K562 (cell line): Measurements from ENCODE around the gene EYA3. TPM values are rescaled to one million over a fixed set of nuclear protein-coding genes. Genes with fewer than 3 reads are reported as not detected.
A peak's percentile ranks its signal among the peaks of the same experiment; 100 is the strongest.

Experiments used
- ATAC-seq: fragments of 200-7000 bp; cut with Tn5 transposase; 3 replicates; pipeline ENCODE4 v1.9.1; 2020; ENCODE audit warnings: moderate library complexity
- BruUV-seq: library from RNA; stranded (reverse); fragments of 400-500 nt; replicated peaks from 2 replicates; lab custom pipeline; 2021; lab: Mats Ljungman, UMichigan
- CTCF ChIA-PET: fragments of 300-600 bp; formaldehyde crosslinking; extraction: SDS; loops from one replicate; lab custom pipeline; 2021; ENCODE audit warnings: low intra/inter-chr PET ratio; lab: Yijun Ruan, JAX
- POLR2A ChIA-PET: fragments of 300-600, 350-650 bp; sonication (Branson Sonifier 250); formaldehyde crosslinking; extraction: SDS; loops from one replicate; lab custom pipeline; 2021; ENCODE audit warnings: antibody characterized with exemption, inconsistent platforms; lab: Yijun Ruan, JAX
- DNase-seq, 4 experiments: peaks; one replicate each; pipeline versions ENCODE4 v3.0.0 to v3.0.0-alpha.2; 2011 to 2018; ENCODE audit warnings: low spot score in 3 of 4, mixed read lengths in 3 of 4; ENCODE audit errors: extremely low read depth in 1 of 4
- FAIRE-seq: peaks from 2 replicates; lab custom pipeline; 2011; peaks lifted over from hg19 to GRCh38; lab: Jason Lieb, UNC
- H2AFZ ChIP-seq: 2 replicates; pipeline ENCODE4 v1.6.0; 2011; ENCODE audit warnings: low read depth, low read length, control low read depth, inconsistent platforms
- H3K27ac ChIP-seq: fragments of 200-600 bp; 3 replicates; pipeline ENCODE4 v1.8.0; 2011; ENCODE audit warnings: low read depth, mild to moderate bottlenecking, control low read depth, inconsistent platforms, low read length, moderate library complexity, mixed read lengths; ENCODE audit errors: extremely low read depth
- H3K27me3 ChIP-seq, 2 experiments: fragments of 300-600 bp in 1 of 2; 2 replicates in 1 of 2; 3 replicates in 1 of 2; pipeline versions ENCODE4 v1.6.0 to v1.8.0; 2011; ENCODE audit warnings: inconsistent platforms in 2 of 2, low read length in 2 of 2, mild to moderate bottlenecking in 1 of 2, mixed read lengths in 1 of 2, moderate library complexity in 1 of 2; ENCODE audit not compliant: control insufficient read depth in 2 of 2, insufficient read depth in 2 of 2
- H3K36me3 ChIP-seq: fragments of 300-600 bp; 3 replicates; pipeline ENCODE4 v1.8.0; 2011; ENCODE audit warnings: mild to moderate bottlenecking, low read length, inconsistent platforms; ENCODE audit not compliant: control insufficient read depth, insufficient read depth
- H3K4me1 ChIP-seq, 2 experiments: fragments of 200-600 bp in 1 of 2; replicated peaks in 1 of 2; 2 replicates in 1 of 2; 3 replicates in 1 of 2; pipeline versions ENCODE4 v1.5.1 to v1.8.0; 2011; ENCODE audit warnings: inconsistent platforms in 2 of 2, low read length in 2 of 2, mild to moderate bottlenecking in 1 of 2, mixed read lengths in 1 of 2, moderate library complexity in 1 of 2; ENCODE audit not compliant: control insufficient read depth in 2 of 2, insufficient read depth in 2 of 2
- H3K4me2 ChIP-seq: 2 replicates; pipeline ENCODE4 v1.6.1; 2011; ENCODE audit warnings: low read length, control low read depth, inconsistent platforms, mixed read lengths; ENCODE audit not compliant: insufficient read depth
- H3K4me3 ChIP-seq: fragments of 200-600 bp; sonication (generic), shearing (Covaris generic); 2 replicates; pipeline ENCODE4 v1.5.1; 2016; ENCODE audit warnings: control low read depth, inconsistent platforms
- H3K79me2 ChIP-seq: fragments of 200-600 bp; 3 replicates; pipeline ENCODE4 v1.8.0; 2011; ENCODE audit warnings: low read length, inconsistent platforms; ENCODE audit not compliant: control insufficient read depth, insufficient read depth
- H3K9ac ChIP-seq, 2 experiments: 2 replicates each; pipeline versions ENCODE4 v1.6.0 to v1.6.1; 2011; ENCODE audit warnings: low read depth in 2 of 2, low read length in 2 of 2, control low read depth in 1 of 2, inconsistent platforms in 1 of 2, mild to moderate bottlenecking in 1 of 2, mixed read lengths in 1 of 2; ENCODE audit not compliant: insufficient read depth in 1 of 2
- H3K9me1 ChIP-seq: one replicate; pipeline ENCODE4 v1.6.0; 2011; ENCODE audit warnings: inconsistent platforms, mild to moderate bottlenecking, low read length, moderate library complexity; ENCODE audit not compliant: control insufficient read depth, insufficient read depth
- H3K9me3 ChIP-seq: replicated peaks from 2 replicates; pipeline ENCODE4 v1.5.1; 2011; ENCODE audit warnings: low read depth, low read length, inconsistent platforms; ENCODE audit not compliant: control insufficient read depth, insufficient read depth
- H4K20me1 ChIP-seq: replicated peaks from 2 replicates; pipeline ENCODE4 v1.6.1; 2011; ENCODE audit warnings: low read length, inconsistent platforms, mixed read lengths; ENCODE audit not compliant: control insufficient read depth, insufficient read depth
- CC2D1A ChIP-seq: fragments of 450-650 bp; IDR thresholded peaks from 2 replicates; pipeline ENCODE4 v1.6.1; 2017; ENCODE audit warnings: mild to moderate bottlenecking
- CEBPB ChIP-seq: fragments of 450-650 bp; IDR thresholded peaks from 2 replicates; pipeline ENCODE4 v1.6.1; 2016; ENCODE audit warnings: missing genetic modification characterization, missing compliant biosample characterization
- CHD1 ChIP-seq: fragments of 200-600 bp; sonication (generic); IDR thresholded peaks from one replicate; pipeline ENCODE4 v1.6.1; 2012; ENCODE audit warnings: mild to moderate bottlenecking, moderate library complexity, low read length, inconsistent platforms
- HDAC1 ChIP-seq, 2 experiments: fragments of 450-650 bp; IDR thresholded peaks; 2 replicates each; pipeline ENCODE4 v1.6.1; 2016 to 2017; ENCODE audit warnings: inconsistent platforms in 1 of 2, mild to moderate bottlenecking in 1 of 2, moderate library complexity in 1 of 2
- HDGF ChIP-seq: fragments of 450-650 bp; IDR thresholded peaks from 2 replicates; pipeline ENCODE4 v1.6.1; 2016
- KLF13 ChIP-seq: fragments of 450-650 bp; IDR thresholded peaks from 2 replicates; pipeline ENCODE4 v1.6.1; 2016; ENCODE audit warnings: missing genetic modification characterization, low read depth, mild to moderate bottlenecking, missing compliant biosample characterization, moderate library complexity, borderline replicate concordance
- MAFF ChIP-seq: IDR thresholded peaks from 2 replicates; pipeline ENCODE4 v1.6.1; 2012; ENCODE audit warnings: low read length, improper control_type of control experiment
- MAFK ChIP-seq: IDR thresholded peaks from 2 replicates; pipeline ENCODE4 v1.6.1; 2011; ENCODE audit warnings: low read length, improper control_type of control experiment
- TRIM24 ChIP-seq, 2 experiments: fragments of 450-650 bp; IDR thresholded peaks; 2 replicates each; pipeline ENCODE4 v1.6.1; 2016
- WGBS: fragments of 100-300 bp; shearing (Covaris generic); methylation state at CpG from one replicate; pipeline ENCODE4 v1.1.6; 2016; ENCODE audit warnings: low coverage, mixed read lengths; ENCODE audit not compliant: insufficient coverage; ENCODE audit errors: missing lambda C conversion rate; 5-methylcytosine and 5-hydroxymethylcytosine counted together
- in situ Hi-C: fragments of 300-500 bp; cut with MboI; formaldehyde crosslinking; loops from 4 replicates; pipeline ENCODE4 v1.15.0; 2018; ENCODE audit warnings: inconsistent platforms, mixed read lengths
- intact Hi-C: fragments of 100-400 bp; cut with micrococcal nuclease; formaldehyde crosslinking; loops from 2 replicates; pipeline ENCODE4 v1.14.2; 2022
- polyA plus RNA-seq, 8 experiments: library from polyadenylated mRNA; depleted of rRNA in 4 of 8; stranded (reverse) in 5 of 8; unstranded in 3 of 8; fragments of >200 nt; fragmentation: Nextera tagmentation in 2 of 8; fragmentation: Illumina TruSeq in 1 of 8; extraction: Ambion mirVana in 2 of 8; extraction: Trizol in 1 of 8; gene quantifications; 2 replicates each; pipeline versions ENCODE4 v1.2.1 to v1.2.3, GENCODE V29; 2011 to 2014; ENCODE audit warnings: inconsistent platforms in 1 of 8, missing spikeins in 1 of 8
- total RNA-seq, 7 experiments: library from RNA; depleted of rRNA in 6 of 7; stranded (reverse); fragments of >200 nt in 6 of 7; fragmentation: Illumina TruSeq in 2 of 7; extraction: Trizol in 2 of 7; gene quantifications; 2 replicates each; pipeline versions ENCODE4 v1.2.1 to v1.2.3, GENCODE V29; 2011 to 2021; ENCODE audit warnings: low replicate concordance in 1 of 7
- TF ChIP-seq, protein P1 (sequence below): fragments of 250-450 bp; sonication (Bioruptor Pico); IDR thresholded peaks from 2 replicates; pipeline ENCODE4 v1.4.0; 2020; ENCODE audit warnings: mild to moderate bottlenecking
- TF ChIP-seq, protein P2 (sequence below): fragments of 450-650 bp; formaldehyde crosslinking; IDR thresholded peaks from 2 replicates; pipeline ENCODE4 v1.4.0; 2022; ENCODE audit warnings: missing genetic modification characterization
- TF ChIP-seq, protein P3 (sequence below), 2 experiments: fragments of 450-650 bp; IDR thresholded peaks; 2 replicates each; pipeline ENCODE4 v1.6.1; 2016
- TF ChIP-seq, protein P4 (sequence below): fragments of 450-650 bp; IDR thresholded peaks from 2 replicates; pipeline ENCODE4 v1.6.1; 2016; ENCODE audit warnings: low read depth, mild to moderate bottlenecking, moderate library complexity
- TF ChIP-seq, protein P5 (sequence below): sonication (generic); IDR thresholded peaks from 2 replicates; pipeline ENCODE4 v1.6.1; 2016

The EYA3 gene
- total and polyA plus RNA-seq, 9 of the 15 experiments (the other 6 are each of a cell fraction or from before 2014, with no cell fraction given) = 21.7 to 64.0 (median 43.6) TPM

DNA sequence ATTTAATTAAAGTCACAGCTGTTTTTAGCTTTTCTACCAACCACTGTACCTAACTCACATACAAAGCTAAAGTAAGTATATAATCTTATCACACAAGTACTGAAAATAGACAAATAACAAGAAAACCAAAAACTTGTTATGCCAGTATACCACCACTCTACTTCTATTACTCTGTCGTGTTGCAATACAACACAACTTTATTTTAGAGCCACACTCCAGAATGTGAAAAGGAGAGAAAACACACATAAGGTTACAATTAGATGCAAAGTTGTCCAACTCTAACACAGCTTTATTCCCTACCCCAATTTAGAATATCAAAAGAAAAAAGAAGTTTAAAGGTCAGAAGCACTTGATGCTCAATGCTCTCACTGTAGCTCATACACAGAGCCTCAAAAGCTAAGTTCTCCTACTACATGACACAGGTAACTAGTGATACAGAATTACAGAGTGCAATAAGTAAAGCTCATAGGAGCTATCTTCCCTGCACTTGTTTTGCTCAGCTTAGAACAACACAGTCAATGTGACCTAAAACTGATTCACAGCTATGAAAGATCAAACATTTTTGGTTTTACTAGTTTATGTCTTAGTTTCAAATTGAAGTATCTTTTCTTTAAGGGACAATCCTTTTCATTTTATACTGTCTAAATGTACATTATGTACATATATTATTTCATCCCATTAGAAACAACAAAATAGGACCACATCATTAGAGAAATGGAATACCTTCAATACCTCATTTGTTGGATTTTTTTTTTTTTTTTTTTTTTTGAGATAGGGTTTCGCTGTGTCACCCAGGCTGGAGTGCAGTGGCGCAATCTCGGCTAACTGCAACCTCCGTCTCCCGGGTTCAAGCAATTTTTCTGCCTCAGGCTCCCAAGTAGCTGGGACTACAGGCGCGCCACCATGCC lies 29.2 kb downstream of the EYA3 start:
- Histone ChIP-seq H3K36me3 (peaks cover 17% of the 10 kb centered on the region), H3K4me2 (peak overlapping the region; percentile 27; the same call in 1 of the 2 replicates), H2AFZ (no peak overlapping the region), H3K27ac (peak overlapping the region; percentile 28), H3K27me3 (no peaks in the 10 kb centered on the region), H4K20me1 (0 out of 2 replicates have a peak, but pooled peaks cover 8% of the 10 kb centered on the region), H3K4me1 (peaks cover 8 to 39% of the 10 kb centered on the region in 2 experiments; a peak in 4 of 5 replicates), H3K79me2 (peaks cover 80% of the 10 kb centered on the region), H3K9ac (peak overlapping the region in 1 of 2 experiments; percentile 24; a peak in 2 of 4 replicates), H3K4me3 (no peak overlapping the region), H3K9me3 (peaks cover 2% of the 10 kb centered on the region; the same call in 1 of the 2 replicates), H3K9me1 (no peaks in the 10 kb centered on the region)
- DNase-seq (no peak), ATAC-seq (peak; percentile 81), FAIRE-seq (peak; percentile 54)
- BruUV-seq = no TSS peak
- 16% methylated on average over 7 of the region's 8 CpGs for WGBS
- in situ Hi-C loops (no loop called here), intact Hi-C loops (no loop called here)
- ChIA-PET CTCF (interaction anchor here (0.6 to 0.7 kb wide), 3 partner anchors 40 to 623 kb away, joined by 3 to 7 read pairs (median 5); no protein-coding TSS in a partner anchor), POLR2A (interaction anchor here (0.8 to 3.1 kb wide), 6 partner anchors 8 to 455 kb away, joined by 3 to 10 read pairs (median 5); partner anchors contain the start of genes AHDC1 and EYA3)
- TF ChIP-seq KLF13 (tag) (no peak), CEBPB (tag) (peak; percentile 98), CHD1 (no peak), MAFF (peak; percentile 70), HDGF (0 out of 2 replicates have a peak, but pooled peaks have one; percentile 22), TRIM24 (IDR thresholded peaks at IDR 0.05) (peak; percentile 50 to 53; a peak in 1 of 4 replicates), MAFK (peak; percentile 44; the same call in 1 of the 2 replicates), HDAC1 (IDR thresholded peaks at IDR 0.05) (0 out of 4 replicates have a peak, but pooled peaks of 1 of the 2 experiments have one; percentile 23), CC2D1A (0 out of 2 replicates have a peak, but pooled peaks have one; percentile 43)
- TF ChIP-seq, protein P1, sequence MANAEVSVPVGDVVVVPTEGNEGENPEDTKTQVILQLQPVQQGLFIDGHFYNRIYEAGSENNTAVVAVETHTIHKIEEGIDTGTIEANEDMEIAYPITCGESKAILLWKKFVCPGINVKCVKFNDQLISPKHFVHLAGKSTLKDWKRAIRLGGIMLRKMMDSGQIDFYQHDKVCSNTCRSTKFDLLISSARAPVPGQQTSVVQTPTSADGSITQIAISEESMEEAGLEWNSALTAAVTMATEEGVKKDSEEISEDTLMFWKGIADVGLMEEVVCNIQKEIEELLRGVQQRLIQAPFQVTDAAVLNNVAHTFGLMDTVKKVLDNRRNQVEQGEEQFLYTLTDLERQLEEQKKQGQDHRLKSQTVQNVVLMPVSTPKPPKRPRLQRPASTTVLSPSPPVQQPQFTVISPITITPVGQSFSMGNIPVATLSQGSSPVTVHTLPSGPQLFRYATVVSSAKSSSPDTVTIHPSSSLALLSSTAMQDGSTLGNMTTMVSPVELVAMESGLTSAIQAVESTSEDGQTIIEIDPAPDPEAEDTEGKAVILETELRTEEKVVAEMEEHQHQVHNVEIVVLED (CRISPR knock-in tag) = no peak
- TF ChIP-seq, protein P2, sequence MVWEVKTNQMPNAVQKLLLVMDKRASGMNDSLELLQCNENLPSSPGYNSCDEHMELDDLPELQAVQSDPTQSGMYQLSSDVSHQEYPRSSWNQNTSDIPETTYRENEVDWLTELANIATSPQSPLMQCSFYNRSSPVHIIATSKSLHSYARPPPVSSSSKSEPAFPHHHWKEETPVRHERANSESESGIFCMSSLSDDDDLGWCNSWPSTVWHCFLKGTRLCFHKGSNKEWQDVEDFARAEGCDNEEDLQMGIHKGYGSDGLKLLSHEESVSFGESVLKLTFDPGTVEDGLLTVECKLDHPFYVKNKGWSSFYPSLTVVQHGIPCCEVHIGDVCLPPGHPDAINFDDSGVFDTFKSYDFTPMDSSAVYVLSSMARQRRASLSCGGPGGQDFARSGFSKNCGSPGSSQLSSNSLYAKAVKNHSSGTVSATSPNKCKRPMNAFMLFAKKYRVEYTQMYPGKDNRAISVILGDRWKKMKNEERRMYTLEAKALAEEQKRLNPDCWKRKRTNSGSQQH (CRISPR knock-in tag) = no peak
- TF ChIP-seq, protein P3, sequence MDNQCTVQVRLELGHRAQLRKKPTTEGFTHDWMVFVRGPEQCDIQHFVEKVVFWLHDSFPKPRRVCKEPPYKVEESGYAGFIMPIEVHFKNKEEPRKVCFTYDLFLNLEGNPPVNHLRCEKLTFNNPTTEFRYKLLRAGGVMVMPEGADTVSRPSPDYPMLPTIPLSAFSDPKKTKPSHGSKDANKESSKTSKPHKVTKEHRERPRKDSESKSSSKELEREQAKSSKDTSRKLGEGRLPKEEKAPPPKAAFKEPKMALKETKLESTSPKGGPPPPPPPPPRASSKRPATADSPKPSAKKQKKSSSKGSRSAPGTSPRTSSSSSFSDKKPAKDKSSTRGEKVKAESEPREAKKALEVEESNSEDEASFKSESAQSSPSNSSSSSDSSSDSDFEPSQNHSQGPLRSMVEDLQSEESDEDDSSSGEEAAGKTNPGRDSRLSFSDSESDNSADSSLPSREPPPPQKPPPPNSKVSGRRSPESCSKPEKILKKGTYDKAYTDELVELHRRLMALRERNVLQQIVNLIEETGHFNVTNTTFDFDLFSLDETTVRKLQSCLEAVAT (IDR thresholded peaks at IDR 0.05) = 0 out of 4 replicates have a peak, but pooled peaks of 1 of the 2 experiments have one; percentile 36
- TF ChIP-seq, protein P4, sequence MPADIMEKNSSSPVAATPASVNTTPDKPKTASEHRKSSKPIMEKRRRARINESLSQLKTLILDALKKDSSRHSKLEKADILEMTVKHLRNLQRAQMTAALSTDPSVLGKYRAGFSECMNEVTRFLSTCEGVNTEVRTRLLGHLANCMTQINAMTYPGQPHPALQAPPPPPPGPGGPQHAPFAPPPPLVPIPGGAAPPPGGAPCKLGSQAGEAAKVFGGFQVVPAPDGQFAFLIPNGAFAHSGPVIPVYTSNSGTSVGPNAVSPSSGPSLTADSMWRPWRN = peak; percentile 20; the same call in 1 of the 2 replicates
- TF ChIP-seq, protein P5, sequence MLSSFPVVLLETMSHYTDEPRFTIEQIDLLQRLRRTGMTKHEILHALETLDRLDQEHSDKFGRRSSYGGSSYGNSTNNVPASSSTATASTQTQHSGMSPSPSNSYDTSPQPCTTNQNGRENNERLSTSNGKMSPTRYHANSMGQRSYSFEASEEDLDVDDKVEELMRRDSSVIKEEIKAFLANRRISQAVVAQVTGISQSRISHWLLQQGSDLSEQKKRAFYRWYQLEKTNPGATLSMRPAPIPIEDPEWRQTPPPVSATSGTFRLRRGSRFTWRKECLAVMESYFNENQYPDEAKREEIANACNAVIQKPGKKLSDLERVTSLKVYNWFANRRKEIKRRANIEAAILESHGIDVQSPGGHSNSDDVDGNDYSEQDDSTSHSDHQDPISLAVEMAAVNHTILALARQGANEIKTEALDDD = peak; percentile 74
